GM18861 (cell line): ENCODE measurements around the gene ZNF473.
"Not testable (repeated sequence)": the region's sequence is repeated elsewhere in the genome, so short reads cannot be mapped to it uniquely, and the experiment has no call there.

Experiments used
- ATAC-seq: cut with Tn5 transposase; IDR thresholded peaks from one replicate; pipeline ENCODE4 v1.9.1; 2021; ENCODE audit not compliant: unreplicated experiment

The ZNF473 gene

DNA sequence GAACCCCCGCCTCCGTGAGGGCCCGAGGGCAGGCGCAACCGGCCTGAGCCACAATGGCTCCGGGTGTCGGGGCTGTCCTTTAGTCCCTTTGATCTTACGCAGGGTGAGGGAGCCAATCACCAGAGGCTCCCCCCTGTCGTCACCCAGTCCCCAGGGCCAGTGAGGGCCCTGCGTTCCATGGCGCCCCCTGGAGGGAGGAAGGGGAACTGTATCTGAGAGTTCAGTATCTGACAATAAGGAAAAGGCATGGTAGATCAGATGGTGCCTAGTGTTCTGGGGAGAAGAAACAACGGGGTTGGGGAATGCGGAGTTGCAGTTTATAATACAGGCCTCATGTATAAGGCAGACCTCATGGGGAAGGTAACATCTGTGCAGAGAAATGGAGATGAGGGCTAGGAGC is 72.1 kb downstream of the ZNF473 start:
- not testable (repeated sequence) for ATAC-seq

GRCh38 chr19:50098892-50099291 is 73.1 kb downstream of the ZNF473 start:
- ATAC-seq, result not testable (repeated sequence)

- not testable (repeated sequence) for ATAC-seq
Measured at GRCh38 chr19:50099696-50100095, 73.9 kb downstream of the ZNF473 start.

DNA sequence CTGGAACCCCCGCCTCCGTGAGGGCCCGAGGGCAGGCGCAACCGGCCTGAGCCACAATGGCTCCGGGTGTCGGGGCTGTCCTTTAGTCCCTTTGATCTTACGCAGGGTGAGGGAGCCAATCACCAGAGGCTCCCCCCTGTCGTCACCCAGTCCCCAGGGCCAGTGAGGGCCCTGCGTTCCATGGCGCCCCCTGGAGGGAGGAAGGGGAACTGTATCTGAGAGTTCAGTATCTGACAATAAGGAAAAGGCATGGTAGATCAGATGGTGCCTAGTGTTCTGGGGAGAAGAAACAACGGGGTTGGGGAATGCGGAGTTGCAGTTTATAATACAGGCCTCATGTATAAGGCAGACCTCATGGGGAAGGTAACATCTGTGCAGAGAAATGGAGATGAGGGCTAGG is 75.1 kb downstream of the ZNF473 start:
- not testable (repeated sequence) for ATAC-seq
